Left ventricle myocardium inferior (tissue), 1 donor: ENCODE results near the gene CAMK1D. TPM values are rescaled to one million over a fixed set of nuclear protein-coding genes. Genes with fewer than 3 reads are reported as not detected.

Experiments
- DNase-seq: peaks from one replicate; pipeline ENCODE4 v3.0.0-alpha.2; 2020
- H3K27ac ChIP-seq: fragments of 200-600 bp; replicated peaks from 2 replicates; pipeline ENCODE4 v1.8.0; 2021
- H3K27me3 ChIP-seq: fragments of 200-600 bp; 2 replicates; pipeline ENCODE4 v1.8.0; 2021; ENCODE audit warnings: low read depth
- H3K36me3 ChIP-seq: fragments of 200-600 bp; 2 replicates; pipeline ENCODE4 v1.8.0; 2021
- H3K4me1 ChIP-seq: fragments of 200-600 bp; 2 replicates; pipeline ENCODE4 v1.8.0; 2021
- H3K4me3 ChIP-seq: fragments of 200-600 bp; 2 replicates; pipeline ENCODE4 v1.8.0; 2021; ENCODE audit warnings: mild to moderate bottlenecking, moderate library complexity
- H3K9me3 ChIP-seq: fragments of 200-600 bp; replicated peaks from 2 replicates; pipeline ENCODE4 v1.8.0; 2021
- CTCF ChIP-seq: fragments of 200-600 bp; IDR thresholded peaks from 2 replicates; pipeline ENCODE4 v1.8.0; 2021; ENCODE audit warnings: antibody characterized with exemption, mild to moderate bottlenecking, borderline replicate concordance
- intact Hi-C: fragments of 100-400 bp; cut with micrococcal nuclease; formaldehyde crosslinking; loops from one replicate; pipeline ENCODE4 v1.11.0; 2022
- total RNA-seq: library from RNA; stranded (reverse); fragmentation: NEBNext Ultra II Directional; extraction: Animal tissue kit (Norgen Biotek cat#: 25700); gene quantifications from one replicate; pipeline ENCODE4 v1.2.1, GENCODE V29; 2021
- donor health status: DM: no; HTN: yes; CAD: no; lungs with severe emphysema.

CAMK1D gene
- total RNA-seq, 1 donor from 2014 or later: 2.5 TPM

GRCh38 chr10:12615296-12616220 lies 266.2 kb downstream of the CAMK1D start:
- no peaks in the 10 kb centered on the region for H3K36me3 ChIP-seq
- intact Hi-C loops: no loop called here
- no peak overlapping the region for H3K27ac ChIP-seq
- TF ChIP-seq CTCF: no peak
- no peak for DNase-seq
- no peaks in the 10 kb centered on the region for H3K4me1 ChIP-seq
- no peak overlapping the region for H3K4me3 ChIP-seq
- no peaks in the 10 kb centered on the region for H3K9me3 ChIP-seq
- H3K27me3 ChIP-seq: no peaks in the 10 kb centered on the region

- Histone ChIP-seq H3K27me3 (no peaks in the 10 kb centered on the region), H3K4me3 (no peak overlapping the region), H3K9me3 (peaks cover 5% of the 10 kb centered on the region), H3K27ac (no peak overlapping the region), H3K4me1 (no peaks in the 10 kb centered on the region), H3K36me3 (no peaks in the 10 kb centered on the region)
- intact Hi-C loops: no loop called here
- no peak for DNase-seq
- TF ChIP-seq CTCF: no peak
Measured at GRCh38 chr10:12617191-12618175, 268.1 kb downstream of the CAMK1D start.

GRCh38 chr10:12622016-12622415 lies 272.7 kb downstream of the CAMK1D start:
- no peaks in the 10 kb centered on the region for H3K27me3 ChIP-seq
- intact Hi-C loops: no loop called here
- TF ChIP-seq CTCF: no peak
- no peak overlapping the region for H3K4me3 ChIP-seq
- DNase-seq: no peak
- H3K4me1 ChIP-seq: no peaks in the 10 kb centered on the region
- peaks cover 12% of the 10 kb centered on the region for H3K9me3 ChIP-seq
- no peaks in the 10 kb centered on the region for H3K36me3 ChIP-seq
- H3K27ac ChIP-seq: no peak overlapping the region

- Histone ChIP-seq H3K9me3 (peaks cover 12% of the 10 kb centered on the region), H3K4me3 (no peak overlapping the region), H3K4me1 (no peaks in the 10 kb centered on the region), H3K36me3 (no peaks in the 10 kb centered on the region), H3K27ac (no peak overlapping the region), H3K27me3 (no peaks in the 10 kb centered on the region)
- no peak for DNase-seq
- intact Hi-C loops: no loop called here
- TF ChIP-seq CTCF: no peak
Measured at GRCh38 chr10:12622691-12623090, 273.3 kb downstream of the CAMK1D start.

- Histone ChIP-seq H3K27me3 (no peaks in the 10 kb centered on the region), H3K36me3 (no peaks in the 10 kb centered on the region), H3K4me1 (peaks cover 5% of the 10 kb centered on the region), H3K9me3 (peaks cover 12% of the 10 kb centered on the region), H3K27ac (no peak overlapping the region), H3K4me3 (no peak overlapping the region)
- DNase-seq: no peak
- no peak for TF ChIP-seq CTCF
- intact Hi-C loops: no loop called here
Measured at GRCh38 chr10:12625393-12626023, 276.2 kb downstream of the CAMK1D start.
